ENCODE measurements around the gene BPIFB4. TPM values are rescaled to one million over a fixed set of nuclear protein-coding genes. Genes with fewer than 3 reads are reported as not detected.

The BPIFB4 gene
- total RNA-seq, 1 donor from 2014 or later = not detected

DNA sequence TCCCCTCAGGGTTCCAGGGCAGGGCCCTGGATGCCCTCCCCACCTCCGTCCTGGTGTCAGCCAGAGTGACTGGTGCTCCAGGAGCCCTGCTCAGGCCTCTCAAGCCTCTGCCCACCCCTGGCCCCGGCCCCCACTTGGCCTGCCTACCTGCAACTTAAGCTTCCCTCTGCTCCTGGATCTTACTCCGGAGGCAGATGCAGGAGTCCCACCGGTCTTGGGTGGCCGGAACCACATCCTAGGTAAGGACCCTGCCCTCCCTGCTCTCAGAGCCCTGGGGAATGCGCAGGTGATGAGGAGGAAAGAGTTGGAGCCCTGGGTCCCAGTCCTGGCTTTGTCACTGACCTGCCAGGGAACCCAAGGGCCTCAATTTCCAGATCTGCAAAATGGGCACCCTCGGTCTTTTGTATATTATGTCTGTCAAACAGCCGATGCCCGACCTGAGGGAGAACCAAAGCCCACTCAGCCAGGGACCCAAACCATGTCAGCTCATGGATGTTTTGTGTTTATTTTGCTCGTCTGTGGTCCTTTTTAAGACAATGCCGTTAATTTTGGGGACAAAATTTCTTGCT is 54.0 kb downstream of the BPIFB4 start:
- TF ChIP-seq, protein P1, sequence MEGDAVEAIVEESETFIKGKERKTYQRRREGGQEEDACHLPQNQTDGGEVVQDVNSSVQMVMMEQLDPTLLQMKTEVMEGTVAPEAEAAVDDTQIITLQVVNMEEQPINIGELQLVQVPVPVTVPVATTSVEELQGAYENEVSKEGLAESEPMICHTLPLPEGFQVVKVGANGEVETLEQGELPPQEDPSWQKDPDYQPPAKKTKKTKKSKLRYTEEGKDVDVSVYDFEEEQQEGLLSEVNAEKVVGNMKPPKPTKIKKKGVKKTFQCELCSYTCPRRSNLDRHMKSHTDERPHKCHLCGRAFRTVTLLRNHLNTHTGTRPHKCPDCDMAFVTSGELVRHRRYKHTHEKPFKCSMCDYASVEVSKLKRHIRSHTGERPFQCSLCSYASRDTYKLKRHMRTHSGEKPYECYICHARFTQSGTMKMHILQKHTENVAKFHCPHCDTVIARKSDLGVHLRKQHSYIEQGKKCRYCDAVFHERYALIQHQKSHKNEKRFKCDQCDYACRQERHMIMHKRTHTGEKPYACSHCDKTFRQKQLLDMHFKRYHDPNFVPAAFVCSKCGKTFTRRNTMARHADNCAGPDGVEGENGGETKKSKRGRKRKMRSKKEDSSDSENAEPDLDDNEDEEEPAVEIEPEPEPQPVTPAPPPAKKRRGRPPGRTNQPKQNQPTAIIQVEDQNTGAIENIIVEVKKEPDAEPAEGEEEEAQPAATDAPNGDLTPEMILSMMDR (IDR thresholded peaks at IDR 0.05) = no peak
- Mint-ChIP-seq H3K36me3 (ENCODE audit: low read depth) (peaks cover 3% of the 10 kb centered on the region), H3K9me3 (ENCODE audit: low read depth) (peaks cover 14% of the 10 kb centered on the region), H3K4me1 (ENCODE audit: low read depth) (peaks cover 11% of the 10 kb centered on the region), H3K27me3 (ENCODE audit: low read depth) (peaks cover 21% of the 10 kb centered on the region), H3K27ac (ENCODE audit: unreplicated experiment) (no peak overlapping the region), H3K4me3 (ENCODE audit: unreplicated experiment) (no peak overlapping the region)
- DNase-seq (ENCODE audit: low spot score) = no peak

DNA sequence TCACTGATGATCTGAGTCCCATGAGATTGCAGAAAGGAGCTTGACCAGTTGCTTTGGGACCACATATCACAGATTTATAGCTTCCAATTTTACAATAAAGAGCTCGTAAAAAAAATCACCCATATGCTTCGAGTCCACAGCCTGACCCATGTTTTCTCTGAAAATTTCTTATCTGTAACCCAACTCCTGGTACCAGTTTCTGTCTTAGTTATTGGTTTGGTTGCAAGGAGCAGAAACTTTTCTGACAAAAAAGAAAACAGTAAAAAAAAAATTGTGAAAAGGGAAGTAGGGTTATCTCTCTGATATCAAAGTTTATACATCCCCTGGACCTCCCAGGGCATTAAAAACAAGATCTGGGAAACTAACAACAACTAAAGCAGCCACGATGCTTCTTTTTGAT is 57.8 kb downstream of the BPIFB4 start:
- TF ChIP-seq, protein P1 (IDR thresholded peaks at IDR 0.05) = no peak
- Mint-ChIP-seq H3K27me3 (ENCODE audit: low read depth) (peaks cover 11% of the 10 kb centered on the region), H3K4me1 (ENCODE audit: low read depth) (peaks cover 11% of the 10 kb centered on the region), H3K27ac (ENCODE audit: unreplicated experiment) (no peak overlapping the region), H3K9me3 (ENCODE audit: low read depth) (peaks cover 7% of the 10 kb centered on the region), H3K36me3 (ENCODE audit: low read depth) (no peaks in the 10 kb centered on the region), H3K4me3 (ENCODE audit: unreplicated experiment) (no peak overlapping the region)
- DNase-seq (ENCODE audit: low spot score) = no peak

DNA sequence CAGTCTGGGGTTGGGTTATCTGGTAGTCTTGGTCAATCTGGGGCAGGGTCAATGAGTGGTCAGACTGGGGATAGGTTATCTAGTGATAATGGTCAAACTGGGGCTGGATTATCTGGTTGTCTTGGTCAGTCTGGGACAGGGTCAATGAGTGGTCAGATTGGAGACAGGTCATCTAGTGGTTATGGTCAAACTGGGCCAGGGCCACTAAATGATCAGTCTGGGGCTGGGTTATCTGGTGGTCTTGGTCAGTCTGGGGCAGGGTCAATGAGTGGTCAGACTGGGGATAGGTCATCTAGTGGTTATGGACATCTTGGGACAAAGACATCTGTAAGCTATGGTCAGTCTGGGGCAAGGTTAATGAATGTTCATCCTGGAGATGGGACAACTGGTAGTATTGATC is 60.0 kb downstream of the BPIFB4 start:
- Mint-ChIP-seq H3K4me3 (ENCODE audit: unreplicated experiment) (no peak overlapping the region), H3K27me3 (ENCODE audit: low read depth) (peaks cover 27% of the 10 kb centered on the region), H3K27ac (ENCODE audit: unreplicated experiment) (no peak overlapping the region)

DNA sequence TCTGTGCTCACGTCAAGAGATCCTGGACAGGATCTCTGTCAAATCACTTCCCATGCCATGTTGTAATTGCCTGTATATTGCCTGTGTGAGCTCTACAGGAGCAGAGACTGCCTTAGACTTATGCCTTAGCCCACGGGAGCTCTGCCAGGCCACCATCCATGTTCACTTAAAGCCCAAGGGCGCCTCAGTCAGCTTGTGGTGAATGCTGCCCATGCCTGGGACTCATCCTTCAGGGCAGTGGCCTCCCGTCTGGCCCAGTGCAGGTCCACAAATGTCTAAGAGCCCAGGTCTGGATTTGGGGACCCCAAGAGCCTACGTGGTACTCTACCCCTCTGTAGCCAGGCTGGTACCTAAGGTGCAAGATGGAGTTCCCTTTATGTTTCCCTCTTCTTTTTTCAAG is 66.1 kb downstream of the BPIFB4 start:
- Mint-ChIP-seq H3K27ac (ENCODE audit: unreplicated experiment) (no peak overlapping the region), H3K9me3 (ENCODE audit: low read depth) (peaks cover 12% of the 10 kb centered on the region), H3K4me1 (ENCODE audit: low read depth) (no peaks in the 10 kb centered on the region), H3K27me3 (ENCODE audit: low read depth) (peaks cover 55% of the 10 kb centered on the region), H3K36me3 (ENCODE audit: low read depth) (no peaks in the 10 kb centered on the region), H3K4me3 (ENCODE audit: unreplicated experiment) (no peak overlapping the region)
- TF ChIP-seq, protein P1 (IDR thresholded peaks at IDR 0.05) = no peak
- DNase-seq (ENCODE audit: low spot score) = peak; percentile 39

More for the DNA sequence above, 60.0 kb downstream of the BPIFB4 start:
- TF ChIP-seq, protein P1 (IDR thresholded peaks at IDR 0.05) = no peak
- Mint-ChIP-seq H3K36me3 (ENCODE audit: low read depth) (no peaks in the 10 kb centered on the region), H3K9me3 (ENCODE audit: low read depth) (peaks cover 15% of the 10 kb centered on the region), H3K4me1 (ENCODE audit: low read depth) (no peaks in the 10 kb centered on the region)
- no peak for DNase-seq (ENCODE audit: low spot score)

DNA sequence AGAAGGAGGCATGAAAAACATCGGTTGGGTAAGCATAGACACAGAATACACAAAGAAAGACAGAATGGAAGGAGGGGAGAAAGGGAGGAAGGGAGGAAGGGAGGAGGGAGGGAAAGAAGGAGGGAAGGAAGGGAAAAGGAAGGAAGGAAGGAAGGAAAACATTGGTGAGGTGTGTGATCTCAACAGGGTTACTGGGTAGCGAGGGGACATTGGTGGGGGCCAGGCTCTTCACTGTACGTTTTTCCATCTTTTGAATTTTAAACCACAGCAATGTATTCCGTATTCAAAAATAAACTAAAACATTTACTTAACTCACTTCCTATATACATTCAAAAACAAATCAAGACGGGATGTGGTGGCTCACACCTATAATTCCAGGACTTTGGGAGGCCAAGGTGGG is 67.9 kb downstream of the BPIFB4 start:
- peaks cover 59% of the 10 kb centered on the region for H3K27me3 Mint-ChIP-seq (ENCODE audit: low read depth)
- no peaks in the 10 kb centered on the region for H3K36me3 Mint-ChIP-seq (ENCODE audit: low read depth)
- H3K4me3 Mint-ChIP-seq (ENCODE audit: unreplicated experiment) = no peak overlapping the region
- no peak overlapping the region for H3K27ac Mint-ChIP-seq (ENCODE audit: unreplicated experiment)
- no peaks in the 10 kb centered on the region for H3K4me1 Mint-ChIP-seq (ENCODE audit: low read depth)
- DNase-seq (ENCODE audit: low spot score) = no peak
- TF ChIP-seq, protein P1 (IDR thresholded peaks at IDR 0.05) = no peak
- H3K9me3 Mint-ChIP-seq (ENCODE audit: low read depth) = peaks cover 12% of the 10 kb centered on the region

Measured in chondrocyte (in vitro differentiated cells).